ENCODE results near the gene MINDY1. TPM values are rescaled to one million over a fixed set of nuclear protein-coding genes. Genes with fewer than 3 reads are reported as not detected.

The MINDY1 gene
- total and polyA plus RNA-seq, 9 of the 15 experiments (the other 6 are each of a cell fraction or from before 2014, with no cell fraction given), result 0.49 to 11.0 (median 6.0) TPM

DNA sequence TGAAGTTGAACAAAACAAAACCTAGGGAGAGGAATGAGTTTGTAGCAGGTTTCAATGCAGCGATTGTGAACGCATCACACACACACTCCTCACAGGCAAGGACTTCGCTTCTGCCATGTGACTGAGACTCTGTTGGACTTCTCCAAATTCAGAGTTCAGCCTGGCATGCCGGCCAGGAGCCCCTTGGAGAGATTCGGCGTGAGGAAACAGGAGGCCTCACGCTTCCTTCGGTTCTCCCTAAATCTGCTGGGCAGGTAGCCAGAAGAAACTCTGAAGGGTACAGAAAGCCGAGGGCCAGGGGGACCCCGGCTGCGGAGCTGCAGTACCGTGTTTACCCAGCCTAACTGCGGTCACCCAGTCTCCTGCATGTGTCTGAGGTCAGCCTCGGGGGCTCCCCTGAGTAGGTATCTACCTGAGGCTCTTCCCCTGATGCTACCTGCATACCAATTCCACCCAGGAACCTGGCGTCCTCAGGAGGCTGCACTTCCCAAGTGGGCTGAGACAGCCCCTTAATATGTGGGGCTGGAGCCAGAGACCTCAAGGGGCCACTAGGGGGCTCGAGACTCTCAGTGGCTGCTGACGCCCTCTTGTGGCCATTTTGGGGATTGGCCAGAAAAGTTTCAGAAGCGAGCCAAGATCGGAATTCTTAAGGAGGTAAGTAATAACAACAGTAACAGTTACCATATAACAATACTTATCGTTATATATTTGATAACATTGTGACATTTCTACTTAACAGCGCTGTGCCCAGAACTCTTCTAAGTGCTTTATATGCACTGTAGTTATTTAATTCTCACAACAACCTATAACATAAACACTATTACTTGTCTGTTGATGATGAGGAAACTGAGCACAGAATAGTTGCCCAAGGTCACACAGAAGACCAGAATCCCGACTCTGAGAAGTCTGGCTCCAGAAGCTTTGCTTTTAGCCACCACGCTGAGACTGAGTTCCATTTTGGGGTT is 27.3 kb downstream of the MINDY1 start (continued):
- TF ChIP-seq, protein P1, sequence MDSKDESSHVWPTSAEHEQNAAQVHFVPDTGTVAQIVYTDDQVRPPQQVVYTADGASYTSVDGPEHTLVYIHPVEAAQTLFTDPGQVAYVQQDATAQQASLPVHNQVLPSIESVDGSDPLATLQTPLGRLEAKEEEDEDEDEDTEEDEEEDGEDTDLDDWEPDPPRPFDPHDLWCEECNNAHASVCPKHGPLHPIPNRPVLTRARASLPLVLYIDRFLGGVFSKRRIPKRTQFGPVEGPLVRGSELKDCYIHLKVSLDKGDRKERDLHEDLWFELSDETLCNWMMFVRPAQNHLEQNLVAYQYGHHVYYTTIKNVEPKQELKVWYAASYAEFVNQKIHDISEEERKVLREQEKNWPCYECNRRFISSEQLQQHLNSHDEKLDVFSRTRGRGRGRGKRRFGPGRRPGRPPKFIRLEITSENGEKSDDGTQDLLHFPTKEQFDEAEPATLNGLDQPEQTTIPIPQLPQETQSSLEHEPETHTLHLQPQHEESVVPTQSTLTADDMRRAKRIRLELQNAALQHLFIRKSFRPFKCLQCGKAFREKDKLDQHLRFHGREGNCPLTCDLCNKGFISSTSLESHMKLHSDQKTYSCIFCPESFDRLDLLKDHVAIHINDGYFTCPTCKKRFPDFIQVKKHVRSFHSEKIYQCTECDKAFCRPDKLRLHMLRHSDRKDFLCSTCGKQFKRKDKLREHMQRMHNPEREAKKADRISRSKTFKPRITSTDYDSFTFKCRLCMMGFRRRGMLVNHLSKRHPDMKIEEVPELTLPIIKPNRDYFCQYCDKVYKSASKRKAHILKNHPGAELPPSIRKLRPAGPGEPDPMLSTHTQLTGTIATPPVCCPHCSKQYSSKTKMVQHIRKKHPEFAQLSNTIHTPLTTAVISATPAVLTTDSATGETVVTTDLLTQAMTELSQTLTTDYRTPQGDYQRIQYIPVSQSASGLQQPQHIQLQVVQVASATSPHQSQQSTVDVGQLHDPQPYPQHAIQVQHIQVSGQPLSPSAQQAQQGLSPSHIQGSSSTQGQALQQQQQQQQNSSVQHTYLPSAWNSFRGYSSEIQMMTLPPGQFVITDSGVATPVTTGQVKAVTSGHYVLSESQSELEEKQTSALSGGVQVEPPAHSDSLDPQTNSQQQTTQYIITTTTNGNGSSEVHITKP (IDR thresholded peaks at IDR 0.05; ENCODE audit: partially characterized antibody), result no peak
- TF ChIP-seq C11orf30 (IDR thresholded peaks at IDR 0.05; ENCODE audit: low read depth) (no peak), PCBP2 (IDR thresholded peaks at IDR 0.05; ENCODE audit: low read depth, low read length, poor library complexity, severe bottlenecking) (no peak), IFI16 (CRISPR knock-in tag; IDR thresholded peaks at IDR 0.05) (no peak), ZBTB1 (CRISPR knock-in tag; IDR thresholded peaks at IDR 0.05; ENCODE audit: borderline replicate concordance, low read depth) (no peak), THRAP3 (IDR thresholded peaks at IDR 0.05; ENCODE audit: borderline replicate concordance) (no peak), ZNF143 (CRISPR knock-in tag; IDR thresholded peaks at IDR 0.05) (no peak), ZNF507 (tag; conservative IDR thresholded peaks at IDR 0.05) (no peak), ZNF444 (CRISPR knock-in tag; IDR thresholded peaks at IDR 0.05) (no peak), YBX1 (IDR thresholded peaks at IDR 0.05) (no peak), ZEB2 (IDR thresholded peaks at IDR 0.05) (no peak)
- TF ChIP-seq, protein P2, sequence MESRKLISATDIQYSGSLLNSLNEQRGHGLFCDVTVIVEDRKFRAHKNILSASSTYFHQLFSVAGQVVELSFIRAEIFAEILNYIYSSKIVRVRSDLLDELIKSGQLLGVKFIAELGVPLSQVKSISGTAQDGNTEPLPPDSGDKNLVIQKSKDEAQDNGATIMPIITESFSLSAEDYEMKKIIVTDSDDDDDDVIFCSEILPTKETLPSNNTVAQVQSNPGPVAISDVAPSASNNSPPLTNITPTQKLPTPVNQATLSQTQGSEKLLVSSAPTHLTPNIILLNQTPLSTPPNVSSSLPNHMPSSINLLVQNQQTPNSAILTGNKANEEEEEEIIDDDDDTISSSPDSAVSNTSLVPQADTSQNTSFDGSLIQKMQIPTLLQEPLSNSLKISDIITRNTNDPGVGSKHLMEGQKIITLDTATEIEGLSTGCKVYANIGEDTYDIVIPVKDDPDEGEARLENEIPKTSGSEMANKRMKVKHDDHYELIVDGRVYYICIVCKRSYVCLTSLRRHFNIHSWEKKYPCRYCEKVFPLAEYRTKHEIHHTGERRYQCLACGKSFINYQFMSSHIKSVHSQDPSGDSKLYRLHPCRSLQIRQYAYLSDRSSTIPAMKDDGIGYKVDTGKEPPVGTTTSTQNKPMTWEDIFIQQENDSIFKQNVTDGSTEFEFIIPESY (CRISPR knock-in tag; IDR thresholded peaks at IDR 0.05), result peak; percentile 83
- TF ChIP-seq, protein P3, sequence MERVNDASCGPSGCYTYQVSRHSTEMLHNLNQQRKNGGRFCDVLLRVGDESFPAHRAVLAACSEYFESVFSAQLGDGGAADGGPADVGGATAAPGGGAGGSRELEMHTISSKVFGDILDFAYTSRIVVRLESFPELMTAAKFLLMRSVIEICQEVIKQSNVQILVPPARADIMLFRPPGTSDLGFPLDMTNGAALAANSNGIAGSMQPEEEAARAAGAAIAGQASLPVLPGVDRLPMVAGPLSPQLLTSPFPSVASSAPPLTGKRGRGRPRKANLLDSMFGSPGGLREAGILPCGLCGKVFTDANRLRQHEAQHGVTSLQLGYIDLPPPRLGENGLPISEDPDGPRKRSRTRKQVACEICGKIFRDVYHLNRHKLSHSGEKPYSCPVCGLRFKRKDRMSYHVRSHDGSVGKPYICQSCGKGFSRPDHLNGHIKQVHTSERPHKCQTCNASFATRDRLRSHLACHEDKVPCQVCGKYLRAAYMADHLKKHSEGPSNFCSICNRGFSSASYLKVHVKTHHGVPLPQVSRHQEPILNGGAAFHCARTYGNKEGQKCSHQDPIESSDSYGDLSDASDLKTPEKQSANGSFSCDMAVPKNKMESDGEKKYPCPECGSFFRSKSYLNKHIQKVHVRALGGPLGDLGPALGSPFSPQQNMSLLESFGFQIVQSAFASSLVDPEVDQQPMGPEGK (CRISPR knock-in tag; IDR thresholded peaks at IDR 0.05; ENCODE audit: borderline replicate concordance), result no peak
- TF ChIP-seq, protein P4, sequence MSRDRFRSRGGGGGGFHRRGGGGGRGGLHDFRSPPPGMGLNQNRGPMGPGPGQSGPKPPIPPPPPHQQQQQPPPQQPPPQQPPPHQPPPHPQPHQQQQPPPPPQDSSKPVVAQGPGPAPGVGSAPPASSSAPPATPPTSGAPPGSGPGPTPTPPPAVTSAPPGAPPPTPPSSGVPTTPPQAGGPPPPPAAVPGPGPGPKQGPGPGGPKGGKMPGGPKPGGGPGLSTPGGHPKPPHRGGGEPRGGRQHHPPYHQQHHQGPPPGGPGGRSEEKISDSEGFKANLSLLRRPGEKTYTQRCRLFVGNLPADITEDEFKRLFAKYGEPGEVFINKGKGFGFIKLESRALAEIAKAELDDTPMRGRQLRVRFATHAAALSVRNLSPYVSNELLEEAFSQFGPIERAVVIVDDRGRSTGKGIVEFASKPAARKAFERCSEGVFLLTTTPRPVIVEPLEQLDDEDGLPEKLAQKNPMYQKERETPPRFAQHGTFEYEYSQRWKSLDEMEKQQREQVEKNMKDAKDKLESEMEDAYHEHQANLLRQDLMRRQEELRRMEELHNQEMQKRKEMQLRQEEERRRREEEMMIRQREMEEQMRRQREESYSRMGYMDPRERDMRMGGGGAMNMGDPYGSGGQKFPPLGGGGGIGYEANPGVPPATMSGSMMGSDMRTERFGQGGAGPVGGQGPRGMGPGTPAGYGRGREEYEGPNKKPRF (IDR thresholded peaks at IDR 0.05; ENCODE audit: low read depth, low read length), result no peak
- TF ChIP-seq, protein P5, sequence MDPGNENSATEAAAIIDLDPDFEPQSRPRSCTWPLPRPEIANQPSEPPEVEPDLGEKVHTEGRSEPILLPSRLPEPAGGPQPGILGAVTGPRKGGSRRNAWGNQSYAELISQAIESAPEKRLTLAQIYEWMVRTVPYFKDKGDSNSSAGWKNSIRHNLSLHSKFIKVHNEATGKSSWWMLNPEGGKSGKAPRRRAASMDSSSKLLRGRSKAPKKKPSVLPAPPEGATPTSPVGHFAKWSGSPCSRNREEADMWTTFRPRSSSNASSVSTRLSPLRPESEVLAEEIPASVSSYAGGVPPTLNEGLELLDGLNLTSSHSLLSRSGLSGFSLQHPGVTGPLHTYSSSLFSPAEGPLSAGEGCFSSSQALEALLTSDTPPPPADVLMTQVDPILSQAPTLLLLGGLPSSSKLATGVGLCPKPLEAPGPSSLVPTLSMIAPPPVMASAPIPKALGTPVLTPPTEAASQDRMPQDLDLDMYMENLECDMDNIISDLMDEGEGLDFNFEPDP (CRISPR knock-in tag; IDR thresholded peaks at IDR 0.05), result no peak

Measured in K562 (cell line).